CD4-positive, alpha-beta T cell (primary cell): ENCODE data around the gene CYBA. TPM values are rescaled to one million over a fixed set of nuclear protein-coding genes. Genes with fewer than 3 reads are reported as not detected.

Experiments
- ATAC-seq: fragments of 200-7000 bp; cut with Tn5 transposase; one replicate; pipeline ENCODE4 v1.10.0; 2022; ENCODE audit warnings: mild to moderate bottlenecking; ENCODE audit not compliant: poor library complexity
- CTCF ChIA-PET: fragments of 350-600 bp; sonication (Branson Sonifier 250); formaldehyde crosslinking; loops from one replicate; lab custom pipeline; 2021; ENCODE audit warnings: antibody characterized with exemption, inconsistent platforms; lab: Charles Lee
- POLR2A ChIA-PET: fragments of 350-600 bp; sonication (Branson Sonifier 250); formaldehyde crosslinking; loops from one replicate; lab custom pipeline; 2021; ENCODE audit warnings: antibody characterized with exemption, inconsistent platforms; lab: Charles Lee
- DNase-seq, 14 experiments: peaks; one replicate each; pipeline ENCODE4 v3.0.0-alpha.2; 2013 to 2020; ENCODE audit warnings: mixed read lengths in 2 of 14
- H3K27ac ChIP-seq, 2 donors: one replicate each; pipeline versions ENCODE4 v1.5.1 to v1.7.0; 2013; ENCODE audit warnings: low read length in 2 of 2, low read depth in 1 of 2, mild to moderate bottlenecking in 1 of 2
- H3K27me3 ChIP-seq, 2 experiments: 1 replicate in 1 of 2; 2 replicates in 1 of 2; pipeline versions ENCODE4 v1.6.1 to v1.7.0; 2013; ENCODE audit warnings: low read length in 2 of 2, control low read depth in 1 of 2, mild to moderate bottlenecking in 1 of 2, moderate library complexity in 1 of 2; ENCODE audit not compliant: insufficient read depth in 2 of 2, control insufficient read depth in 1 of 2
- H3K36me3 ChIP-seq: one replicate; pipeline ENCODE4 v1.6.1; 2013; ENCODE audit warnings: low read length, control low read depth; ENCODE audit not compliant: insufficient read depth
- H3K4me1 ChIP-seq: one replicate; pipeline ENCODE4 v1.6.1; 2013; ENCODE audit warnings: low read length, control low read depth; ENCODE audit not compliant: insufficient read depth
- H3K4me3 ChIP-seq: one replicate; pipeline ENCODE4 v1.5.1; 2013; ENCODE audit warnings: mild to moderate bottlenecking, low read length, moderate library complexity
- H3K9me3 ChIP-seq, 2 experiments: 1 replicate in 1 of 2; 2 replicates in 1 of 2; pipeline versions ENCODE4 v1.6.1 to v1.7.0; 2013; ENCODE audit warnings: low read length in 2 of 2, mild to moderate bottlenecking in 2 of 2, control low read depth in 1 of 2, moderate library complexity in 1 of 2; ENCODE audit not compliant: control insufficient read depth in 1 of 2, insufficient read depth in 1 of 2
- H3K27ac Mint-ChIP-seq: one replicate; pipeline ENCODE4 v1.8.0; 2020; ENCODE audit warnings: mixed read lengths
- H3K27me3 Mint-ChIP-seq: one replicate; pipeline ENCODE4 v1.8.0; 2021; ENCODE audit warnings: mixed read lengths
- H3K36me3 Mint-ChIP-seq: one replicate; pipeline ENCODE4 v1.8.0; 2021; ENCODE audit warnings: low read depth, mixed read lengths
- H3K4me1 Mint-ChIP-seq: one replicate; pipeline ENCODE4 v1.8.0; 2021; ENCODE audit warnings: low read depth, mixed read lengths
- H3K4me3 Mint-ChIP-seq: one replicate; pipeline ENCODE4 v1.8.0; 2020; ENCODE audit warnings: mild to moderate bottlenecking, mixed read lengths
- H3K9me3 Mint-ChIP-seq: one replicate; pipeline ENCODE4 v1.8.0; 2020; ENCODE audit warnings: mixed read lengths
- CTCF ChIP-seq: fragments of 200-600 bp; IDR thresholded peaks from one replicate; pipeline ENCODE4 v1.8.0; 2022; ENCODE audit warnings: antibody characterized with exemption, mild to moderate bottlenecking
- intact Hi-C, 2 experiments: fragments of 100-400 bp; cut with DNase I in 1 of 2; cut with micrococcal nuclease in 1 of 2; formaldehyde crosslinking; loops; one replicate each; pipeline versions ENCODE4 v1.15.1 to v1.9.0; 2023 to 2025; cut with DNase I, micrococcal nuclease
- total RNA-seq, 174 experiments: library from RNA in 2 of 174; stranded (reverse) in 2 of 174; gene quantifications; one replicate each; pipeline ENCODE4 v1.2.3 and lab custom pipeline; 2021 to 2026

Gene CYBA
- total RNA-seq, 2 experiments from 2014 or later: 292 to 294 TPM

- no peak overlapping the region for H3K4me3 ChIP-seq
- no peaks in the 10 kb centered on the region for H3K27me3 Mint-ChIP-seq
- H3K4me3 Mint-ChIP-seq: peak overlapping the region; percentile 32
- H3K9me3 ChIP-seq: no peaks in the 10 kb centered on the region
- H3K36me3 Mint-ChIP-seq: peaks cover 6% of the 10 kb centered on the region
- H3K4me1 ChIP-seq: peaks cover 19% of the 10 kb centered on the region
- peaks cover 17% of the 10 kb centered on the region for H3K4me1 Mint-ChIP-seq
- intact Hi-C loops: no loop called here
- H3K36me3 ChIP-seq: peaks cover 7% of the 10 kb centered on the region
- peak overlapping the region; percentile 91 for H3K27ac Mint-ChIP-seq
- H3K27me3 ChIP-seq: no peaks in the 10 kb centered on the region
- H3K9me3 Mint-ChIP-seq: no peaks in the 10 kb centered on the region
- CTCF ChIA-PET: no interaction called here
- ATAC-seq (no peak), DNase-seq (no peak)
- TF ChIP-seq CTCF: no peak
- no peak overlapping the region for H3K27ac ChIP-seq
- POLR2A ChIA-PET: interaction anchor here (1.1 to 2.1 kb wide), 2 partner anchors 20 to 22 kb away, joined by 3 to 5 read pairs; no protein-coding TSS in a partner anchor
These were observed 10.6 kb upstream of the CYBA start for GRCh38 chr16:88661468-88661867.

GRCh38 chr16:88659160-88659559 lies 8.3 kb upstream of the CYBA start:
- peaks cover 12% of the 10 kb centered on the region for H3K36me3 ChIP-seq
- Mint-ChIP-seq H3K9me3 (no peaks in the 10 kb centered on the region), H3K4me1 (peaks cover 10% of the 10 kb centered on the region), H3K27ac (no peak overlapping the region), H3K4me3 (no peak overlapping the region), H3K36me3 (peaks cover 11% of the 10 kb centered on the region), H3K27me3 (no peaks in the 10 kb centered on the region)
- no peak overlapping the region for H3K4me3 ChIP-seq
- intact Hi-C loops: no loop called here
- TF ChIP-seq CTCF: no peak
- DNase-seq (no peak), ATAC-seq (no peak)
- no peaks in the 10 kb centered on the region for H3K9me3 ChIP-seq
- no peaks in the 10 kb centered on the region for H3K27me3 ChIP-seq
- H3K4me1 ChIP-seq: peaks cover 18% of the 10 kb centered on the region
- ChIA-PET POLR2A (no interaction called here), CTCF (no interaction called here)
- H3K27ac ChIP-seq: no peak overlapping the region

- ATAC-seq (no peak), DNase-seq (no peak)
- intact Hi-C loops: no loop called here
- Mint-ChIP-seq H3K27me3 (no peaks in the 10 kb centered on the region), H3K9me3 (no peaks in the 10 kb centered on the region), H3K4me1 (peaks cover 10% of the 10 kb centered on the region), H3K4me3 (no peak overlapping the region), H3K36me3 (peaks cover 11% of the 10 kb centered on the region), H3K27ac (no peak overlapping the region)
- Histone ChIP-seq H3K9me3 (no peaks in the 10 kb centered on the region), H3K4me1 (peaks cover 14% of the 10 kb centered on the region), H3K27ac (no peak overlapping the region), H3K36me3 (peaks cover 13% of the 10 kb centered on the region), H3K4me3 (no peak overlapping the region), H3K27me3 (no peaks in the 10 kb centered on the region)
- POLR2A ChIA-PET: no interaction called here
- CTCF ChIA-PET: no interaction called here
- no peak for TF ChIP-seq CTCF
These were observed 7.9 kb upstream of the CYBA start for GRCh38 chr16:88658714-88659113.
